K562 (cell line): ENCODE measurements around the gene POLD1. TPM values are rescaled to one million over a fixed set of nuclear protein-coding genes. Genes with fewer than 3 reads are reported as not detected.

Experiments
- CTCF ChIP-seq, 3 experiments: IDR thresholded peaks in 2 of 3; conservative IDR thresholded peaks in 1 of 3; 2 replicates each; pipeline ENCODE4 v1.5.1; 2011 to 2012; ENCODE audit warnings: low read length in 3 of 3, mild to moderate bottlenecking in 3 of 3, control low read depth in 2 of 3, improper control_type of control experiment in 1 of 3, inconsistent platforms in 1 of 3, low read depth in 1 of 3, mixed read lengths in 1 of 3, moderate library complexity in 1 of 3; ENCODE audit not compliant: insufficient read depth in 2 of 3
- USF2 ChIP-seq: sonication (generic); formaldehyde crosslinking; IDR thresholded peaks from 2 replicates; pipeline ENCODE4 v1.5.0; 2020; ENCODE audit warnings: missing genetic modification reagents
- ZNF318 ChIP-seq, 2 experiments: fragments of 450-650 bp; IDR thresholded peaks; 2 replicates each; pipeline ENCODE4 v1.6.1; 2016; ENCODE audit warnings: mild to moderate bottlenecking in 2 of 2, borderline replicate concordance in 1 of 2, low read depth in 1 of 2, moderate library complexity in 1 of 2
- polyA plus RNA-seq, 8 experiments: library from polyadenylated mRNA; depleted of rRNA in 4 of 8; stranded (reverse) in 5 of 8; unstranded in 3 of 8; fragments of >200 nt; fragmentation: Nextera tagmentation in 2 of 8; fragmentation: Illumina TruSeq in 1 of 8; extraction: Ambion mirVana in 2 of 8; extraction: Trizol in 1 of 8; gene quantifications; 2 replicates each; pipeline versions ENCODE4 v1.2.1 to v1.2.3, GENCODE V29; 2011 to 2014; ENCODE audit warnings: inconsistent platforms in 1 of 8, missing spikeins in 1 of 8
- total RNA-seq, 7 experiments: library from RNA; depleted of rRNA in 6 of 7; stranded (reverse); fragments of >200 nt in 6 of 7; fragmentation: Illumina TruSeq in 2 of 7; extraction: Trizol in 2 of 7; gene quantifications; 2 replicates each; pipeline versions ENCODE4 v1.2.1 to v1.2.3, GENCODE V29; 2011 to 2021; ENCODE audit warnings: low replicate concordance in 1 of 7

Gene POLD1
- total and polyA plus RNA-seq, 9 of the 15 experiments (the other 6 are each of a cell fraction or from before 2014, with no cell fraction given) = 1.3 to 312 (median 47.8) TPM

GRCh38 chr19:50460161-50460765, 76.1 kb downstream of the POLD1 start (continued):
- TF ChIP-seq ZNF318 (IDR thresholded peaks at IDR 0.05; ENCODE audit: borderline replicate concordance in 1 of 2, low read depth in 1 of 2) (no peak), USF2 (CRISPR knock-in tag) (peak; percentile 20; the same call in 1 of the 2 replicates), CTCF (IDR thresholded peaks at IDR 0.05 in 2 of 3, conservative IDR thresholded peaks at IDR 0.05 in 1 of 3; ENCODE audit: insufficient read depth in 2 of 3, low read depth in 1 of 3, low read length in 3 of 3) (0 out of 6 replicates have a peak, but pooled peaks of 1 of the 3 experiments have one; percentile 16)
